ENCODE measurements around the gene ZC3H15.
"Not testable (repeated sequence)": the region's sequence is repeated elsewhere in the genome, so short reads cannot be mapped to it uniquely, and the experiment has no call there.

Gene ZC3H15

DNA sequence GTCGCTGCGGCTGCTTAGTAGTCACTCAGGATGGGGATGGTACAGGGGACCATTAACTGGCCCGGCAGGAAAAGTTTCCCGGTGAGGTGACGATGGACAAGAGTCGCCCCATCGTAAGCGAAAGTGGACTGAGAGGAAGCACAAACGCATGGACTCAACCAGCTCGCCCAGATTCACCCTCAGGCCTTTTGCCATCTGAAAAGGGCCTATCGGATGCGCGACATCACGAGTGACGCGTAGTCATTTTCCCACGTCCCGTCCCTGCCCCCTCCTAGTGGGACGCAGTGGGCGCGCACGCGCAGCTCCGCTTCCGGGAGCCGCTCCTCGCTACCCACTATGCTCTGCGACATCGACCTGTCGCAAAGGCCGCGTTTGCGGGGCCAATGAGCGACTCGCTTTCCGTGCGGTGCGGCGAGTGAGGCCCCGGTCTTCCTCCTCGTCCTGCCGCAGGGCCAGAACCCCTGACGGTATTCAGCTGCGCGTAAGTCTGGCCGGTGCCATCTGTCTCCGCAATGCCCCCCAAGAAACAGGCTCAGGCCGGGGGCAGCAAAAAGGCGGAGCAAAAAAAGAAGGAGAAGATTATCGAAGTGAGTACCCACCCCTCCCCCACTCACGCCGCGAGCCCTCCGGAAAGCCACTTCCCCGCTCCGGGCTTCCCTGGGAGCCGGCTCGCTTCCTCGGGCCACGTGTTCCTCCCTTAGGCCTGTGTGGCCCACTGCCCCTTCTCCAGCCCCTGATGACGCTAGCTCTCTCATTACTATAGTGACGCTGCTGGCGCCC, at the start of gene ZC3H15:
Gene ZC3H15 (plus strand): TSS at position 390 of the 780 bp plus-strand sequence. CDS start 123 bp downstream, at position 513.
- peak; percentile 87 to 95 for DNase-seq

DNA sequence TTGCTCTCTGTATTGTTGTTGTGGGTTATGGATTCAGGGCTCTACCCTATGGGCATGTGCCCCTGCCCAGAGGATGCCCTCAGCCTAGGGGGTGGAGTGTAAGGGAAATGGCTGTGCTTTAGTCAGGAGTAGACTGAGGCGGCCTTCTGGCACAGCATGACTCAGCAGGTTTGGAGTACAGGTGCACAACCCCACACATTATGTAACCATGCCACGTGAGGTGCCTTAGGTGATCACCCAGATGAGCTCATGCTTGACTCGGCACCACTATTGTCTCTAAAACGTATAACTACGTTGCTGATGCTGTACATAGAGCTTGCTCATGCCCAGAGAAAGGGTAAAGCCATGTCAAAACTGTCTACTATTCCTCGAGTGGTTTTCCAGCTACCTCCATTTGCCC, 48.3 kb upstream of the ZC3H15 start:
- no peak for DNase-seq

DNA sequence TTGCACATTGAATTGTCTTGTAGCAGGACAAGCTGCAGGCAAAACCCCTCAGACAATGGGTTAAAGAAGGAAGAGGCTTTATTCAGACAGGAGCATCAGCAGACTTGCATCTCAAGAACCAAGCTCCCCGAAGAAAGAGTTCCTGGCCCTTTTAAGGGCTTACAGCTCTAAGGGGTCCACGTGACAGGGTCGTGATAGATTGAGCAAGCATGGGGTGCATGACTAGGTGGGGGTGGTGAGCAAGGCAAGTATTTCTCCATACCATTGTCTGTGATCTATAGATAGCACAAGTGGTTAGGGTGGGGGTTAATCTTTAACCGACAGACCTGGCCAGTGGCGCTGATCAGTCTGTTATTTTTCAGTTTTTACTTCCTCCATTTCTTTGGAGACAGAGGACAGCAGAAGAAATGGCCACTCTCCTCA, 46.4 kb upstream of the ZC3H15 start:
- DNase-seq: not testable (repeated sequence)

DNA sequence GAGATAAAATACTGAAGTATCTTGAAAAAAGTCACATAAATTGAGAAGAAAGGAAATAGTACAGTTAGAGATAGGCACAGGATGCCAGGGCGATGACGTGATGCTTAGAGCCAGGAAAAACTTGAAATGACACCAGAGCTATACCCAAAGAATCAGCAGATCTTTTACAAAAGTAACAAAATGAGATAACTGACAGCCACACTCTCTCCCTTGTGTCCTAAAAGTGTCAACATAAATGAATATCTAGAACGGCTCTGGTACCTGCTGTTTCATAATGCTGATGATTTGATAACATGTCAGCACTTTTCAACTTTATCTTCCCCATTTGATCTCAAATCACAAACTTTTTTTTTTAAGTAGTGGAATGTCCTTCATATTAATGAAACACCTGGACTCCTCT, 45.6 kb upstream of the ZC3H15 start:
- DNase-seq: no peak

DNA sequence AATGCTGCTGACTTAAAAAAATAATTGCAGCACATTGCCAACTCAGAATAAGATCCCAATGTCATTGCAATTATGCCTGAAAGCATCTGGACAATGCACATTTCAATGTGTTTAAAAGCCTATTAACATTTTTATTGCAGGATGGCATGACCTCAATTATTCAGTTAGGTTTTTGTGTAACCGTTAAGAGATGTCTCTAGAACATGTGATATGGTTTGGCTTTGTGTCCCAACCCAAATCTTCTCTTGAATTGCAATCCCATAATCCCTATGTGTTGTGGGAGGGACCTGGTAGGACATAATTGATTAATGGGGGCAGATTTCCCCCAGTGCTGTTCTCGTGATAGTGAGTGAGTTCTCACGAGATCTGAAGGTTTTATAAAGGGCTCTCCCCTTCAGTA, 43.2 kb upstream of the ZC3H15 start:
- no peak for DNase-seq

DNA sequence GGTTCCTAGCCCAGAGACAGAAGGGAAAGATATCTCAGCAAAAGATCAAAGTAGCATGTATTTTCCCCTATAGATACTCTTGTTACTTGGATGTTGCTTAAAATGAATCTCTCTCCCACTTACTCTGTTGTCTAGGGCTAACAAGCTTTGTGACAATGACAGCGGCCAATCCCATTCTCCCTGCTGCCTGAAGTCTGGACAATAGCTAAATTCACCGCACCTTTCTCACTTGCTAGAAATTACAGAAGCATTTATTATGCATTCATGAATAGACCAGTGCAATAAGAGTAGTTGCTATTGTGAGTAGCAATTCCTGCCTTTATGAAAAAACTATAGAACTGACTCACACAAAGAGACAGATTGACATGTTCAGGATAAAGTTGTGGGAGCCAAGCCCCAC, 42.2 kb upstream of the ZC3H15 start:
- no peak for DNase-seq

DNA sequence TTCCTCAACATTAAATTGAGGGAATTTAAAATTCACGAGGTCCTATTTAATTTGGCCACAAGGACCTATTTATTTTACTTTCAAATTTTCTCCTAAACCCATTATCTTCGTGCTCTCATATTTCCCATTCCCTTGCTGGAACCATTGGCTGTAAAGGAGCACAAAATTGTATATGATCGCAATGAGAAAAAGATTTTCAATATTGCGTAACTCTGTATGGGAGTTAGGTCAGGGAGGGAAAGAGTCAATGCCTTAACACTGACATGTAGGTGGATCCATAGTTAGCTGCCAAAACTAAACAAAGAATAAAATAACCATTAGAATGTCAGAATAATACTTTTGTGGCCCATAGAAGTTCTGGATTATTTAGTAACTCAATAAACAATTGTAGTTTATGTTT, 40.6 kb upstream of the ZC3H15 start:
- no peak for DNase-seq

DNA sequence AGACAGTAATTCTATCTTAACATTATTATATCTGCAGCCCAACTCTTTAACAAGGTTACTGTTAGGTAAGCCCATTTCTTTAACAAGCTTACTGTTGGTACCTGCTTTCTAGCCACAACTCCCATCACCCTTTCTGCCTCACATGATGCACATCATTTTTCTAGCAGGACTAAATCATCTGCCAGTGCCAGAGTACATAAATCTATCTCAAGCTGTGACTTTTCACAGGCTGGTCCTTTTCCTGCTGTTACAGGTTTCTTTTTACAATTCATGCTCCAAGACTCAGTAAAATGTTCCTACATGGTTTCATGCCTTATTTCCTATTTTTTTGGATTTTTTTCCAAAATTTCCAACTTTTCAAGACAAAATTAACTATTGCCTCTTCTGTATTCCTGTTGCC, 30.4 kb upstream of the ZC3H15 start:
- no peak for DNase-seq

DNA sequence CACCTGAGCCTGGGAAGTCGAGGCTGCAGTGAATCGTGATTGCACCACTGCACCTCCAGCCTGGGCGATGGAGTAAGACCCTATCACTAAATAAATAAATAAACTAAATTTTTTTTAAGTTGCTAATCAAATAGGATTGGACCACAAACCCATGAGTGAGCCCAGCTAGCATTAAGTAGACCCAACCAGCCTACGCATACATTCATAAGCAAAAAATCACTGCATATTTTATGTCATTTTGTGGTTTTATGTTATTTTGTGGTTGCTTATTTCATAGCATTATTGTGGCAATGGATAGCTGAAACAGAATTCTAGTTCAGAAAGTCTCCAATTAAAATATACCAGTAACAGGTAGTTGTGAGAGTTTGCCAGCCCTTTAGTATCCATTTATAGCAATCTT, 29.1 kb upstream of the ZC3H15 start:
- DNase-seq: no peak

DNA sequence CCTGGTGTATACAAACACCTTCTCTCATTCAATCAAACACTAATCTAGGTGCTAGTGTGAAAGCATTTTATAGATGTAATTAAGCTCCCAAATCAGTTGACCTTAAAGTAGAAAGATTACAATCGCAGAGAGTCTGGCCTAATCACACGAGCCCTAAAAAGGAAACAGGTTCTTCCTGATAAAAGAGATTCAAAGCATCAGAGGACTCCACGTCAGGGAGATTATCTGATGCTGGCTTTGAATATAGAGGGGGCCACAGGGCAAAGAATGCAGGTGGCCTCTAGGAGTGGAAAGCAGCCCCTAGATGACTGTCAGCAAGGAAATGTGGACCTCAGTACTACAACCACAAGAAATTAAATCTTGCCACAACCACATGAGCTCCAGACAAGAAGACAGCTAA, 28.2 kb upstream of the ZC3H15 start:
- no peak for DNase-seq

DNA sequence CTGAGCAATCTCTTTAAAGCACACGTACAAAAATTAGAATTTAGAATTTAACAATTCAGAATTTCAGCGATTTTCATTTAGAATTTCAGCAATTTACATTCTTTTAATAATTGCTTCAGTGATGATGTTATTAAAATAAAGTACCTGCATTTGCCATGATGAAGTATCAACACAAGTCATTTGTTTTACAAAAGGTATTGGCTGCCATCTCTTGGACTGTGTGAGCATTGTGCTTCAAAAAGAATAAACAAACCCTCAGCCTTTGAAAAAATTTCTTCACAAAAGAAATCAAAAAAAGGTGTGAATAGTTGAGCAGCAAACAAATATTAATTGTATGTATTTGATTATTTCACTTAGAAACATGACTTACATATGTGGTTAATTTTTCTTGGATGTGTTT, 27.1 kb upstream of the ZC3H15 start:
- peak in 1 of 2 donors; percentile 9 for DNase-seq

DNA sequence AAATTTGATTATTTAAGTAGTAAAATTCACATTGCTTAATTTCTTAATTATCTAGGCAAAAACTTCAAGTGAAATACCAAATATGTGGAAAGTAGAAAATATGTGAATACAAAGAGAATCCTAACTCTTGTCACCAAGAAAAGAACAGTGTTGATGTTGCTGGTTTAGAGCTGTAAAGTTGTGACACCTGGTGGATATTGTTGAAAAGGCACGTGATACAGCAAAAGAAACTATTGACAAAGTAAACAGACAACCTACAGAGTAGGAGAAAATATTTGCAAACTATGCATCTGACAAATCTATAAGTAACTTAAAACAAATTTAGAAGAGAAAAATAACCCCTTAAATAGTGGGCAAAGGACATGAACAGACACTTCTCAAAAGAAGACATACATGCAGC, 25.6 kb upstream of the ZC3H15 start:
- DNase-seq: no peak

DNA sequence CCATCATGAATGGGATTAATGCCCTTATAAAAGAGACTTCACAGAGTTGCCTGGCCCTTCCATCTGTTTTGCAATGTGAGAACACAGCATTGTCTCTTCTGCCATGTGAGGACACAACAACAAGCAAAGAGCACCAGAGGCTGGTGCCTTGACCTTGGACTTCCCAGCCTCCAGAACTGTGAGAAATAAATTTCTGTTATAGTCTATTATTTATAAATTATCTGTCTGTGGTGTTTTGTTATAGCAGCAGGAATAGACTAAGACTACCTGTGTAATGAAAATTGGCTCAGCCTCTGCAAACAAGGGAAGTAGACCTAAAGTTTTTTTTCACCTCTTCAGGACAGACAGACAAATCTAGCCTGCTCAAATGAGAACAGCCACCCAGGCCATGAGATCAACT, 19.3 kb upstream of the ZC3H15 start:
- no peak for DNase-seq

DNA sequence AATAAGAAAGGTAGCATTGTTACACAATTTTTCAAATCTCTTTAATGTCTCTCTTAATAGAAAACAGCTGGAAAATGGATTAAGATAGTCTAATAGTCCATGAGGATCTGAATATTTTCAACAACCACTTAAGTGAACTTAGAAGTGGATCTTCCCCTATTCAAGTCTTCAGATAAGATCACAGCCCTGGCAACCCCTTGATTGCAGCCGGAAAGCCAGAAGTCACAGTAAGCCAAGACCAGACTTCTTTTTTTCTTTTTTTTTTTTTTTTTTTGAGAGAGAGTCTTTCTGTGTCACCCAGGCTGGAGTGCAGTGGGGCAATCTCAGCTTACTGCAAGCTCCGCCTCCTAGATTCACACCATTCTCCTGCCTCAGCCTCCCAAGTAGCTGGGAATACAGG, 18.6 kb upstream of the ZC3H15 start:
- no peak for DNase-seq

DNA sequence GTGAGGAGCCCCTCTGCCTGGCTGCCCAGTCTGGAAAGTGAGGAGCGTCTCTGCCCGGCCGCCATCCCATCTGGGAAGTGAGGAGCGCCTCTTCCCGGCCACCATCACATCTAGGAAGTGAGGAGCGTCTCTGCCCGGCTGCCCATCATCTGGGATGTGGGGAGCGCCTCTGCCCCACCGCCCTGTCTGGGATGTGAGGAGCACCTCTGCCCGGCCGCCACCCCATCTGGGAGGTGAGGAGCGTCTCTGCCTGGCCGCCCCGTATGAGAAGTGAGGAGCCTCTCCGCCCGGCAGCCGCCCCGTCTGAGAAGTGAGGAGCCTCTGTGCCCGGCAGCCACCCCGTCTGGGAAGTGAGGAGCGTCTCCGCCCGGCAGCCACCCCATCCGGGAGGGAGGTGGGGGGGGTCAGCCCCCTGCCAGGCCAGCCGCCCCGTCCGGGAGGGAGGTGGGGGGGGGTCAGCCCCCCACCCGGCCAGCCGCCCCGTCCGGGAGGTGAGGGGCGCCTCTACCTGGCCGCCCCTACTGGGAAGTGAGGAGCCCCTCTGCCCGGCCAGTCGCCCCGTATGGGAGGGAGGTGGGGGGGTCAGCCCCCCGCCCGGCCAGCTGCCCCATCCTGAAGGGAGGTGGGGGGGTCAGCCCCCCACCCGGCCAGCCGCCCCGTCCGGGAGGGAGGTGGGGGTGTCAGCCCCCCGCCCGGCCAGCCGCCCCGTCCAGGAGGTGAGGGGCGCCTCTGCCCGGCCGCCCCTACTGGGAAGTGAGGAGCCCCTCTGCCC, 13.2 kb upstream of the ZC3H15 start:
- not testable (repeated sequence) for DNase-seq

DNA sequence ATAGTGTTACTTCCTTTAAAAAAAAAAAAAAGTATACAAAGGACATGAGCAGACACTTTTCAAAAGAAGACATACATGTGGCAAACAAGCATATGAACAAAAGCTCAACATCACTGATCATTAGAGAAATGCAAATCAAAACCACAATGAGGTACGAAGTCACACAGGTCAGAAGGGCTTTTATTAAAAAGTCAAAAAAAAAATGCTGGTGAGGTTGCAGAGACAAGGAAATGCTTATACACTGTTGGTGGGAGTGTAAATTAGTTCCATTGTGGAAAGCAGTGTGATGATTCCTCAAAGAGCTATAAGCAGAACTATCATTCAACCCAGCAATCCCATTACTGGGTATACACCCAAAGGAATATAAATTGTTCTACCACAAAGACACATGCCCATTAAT, 11.8 kb upstream of the ZC3H15 start:
- DNase-seq: not testable (repeated sequence)

DNA sequence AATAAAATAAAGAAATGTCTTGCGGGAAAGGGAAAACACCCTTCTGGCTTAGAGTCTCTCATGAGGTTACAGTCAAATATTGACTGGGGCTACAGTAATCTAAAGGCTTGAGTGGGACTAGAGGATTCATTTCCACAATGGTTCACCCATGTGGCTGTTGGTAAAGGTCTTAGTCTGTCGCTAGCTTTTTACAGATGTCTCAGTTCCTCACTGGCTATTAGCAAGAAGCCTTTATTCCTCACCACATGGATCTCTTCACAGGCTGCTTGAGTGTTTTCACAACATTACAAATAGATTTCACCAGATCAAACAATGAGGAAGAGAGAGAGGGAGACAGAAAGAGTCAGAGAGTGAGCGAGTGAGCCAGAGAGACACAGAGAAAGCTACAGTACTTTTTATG, 8.3 kb upstream of the ZC3H15 start:
- no peak for DNase-seq

DNA sequence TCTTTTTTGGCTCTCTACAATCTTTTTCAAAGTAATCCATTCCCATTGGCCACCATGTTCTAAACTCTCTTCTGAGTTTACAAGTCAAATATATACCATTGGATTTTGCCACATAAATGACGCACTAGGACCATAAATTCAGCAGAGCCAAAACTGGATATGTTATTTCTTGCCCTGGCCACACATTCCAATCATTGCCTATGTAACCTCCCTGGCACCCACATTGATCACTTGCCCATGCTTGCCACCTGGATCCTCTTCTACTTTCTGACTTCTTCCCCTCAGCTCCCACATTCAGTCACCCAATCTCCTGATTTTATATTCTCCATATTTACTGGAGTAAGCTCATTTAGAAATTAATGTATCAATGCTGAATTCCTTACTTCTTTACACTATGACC, 5.1 kb upstream of the ZC3H15 start:
- DNase-seq: no peak

DNA sequence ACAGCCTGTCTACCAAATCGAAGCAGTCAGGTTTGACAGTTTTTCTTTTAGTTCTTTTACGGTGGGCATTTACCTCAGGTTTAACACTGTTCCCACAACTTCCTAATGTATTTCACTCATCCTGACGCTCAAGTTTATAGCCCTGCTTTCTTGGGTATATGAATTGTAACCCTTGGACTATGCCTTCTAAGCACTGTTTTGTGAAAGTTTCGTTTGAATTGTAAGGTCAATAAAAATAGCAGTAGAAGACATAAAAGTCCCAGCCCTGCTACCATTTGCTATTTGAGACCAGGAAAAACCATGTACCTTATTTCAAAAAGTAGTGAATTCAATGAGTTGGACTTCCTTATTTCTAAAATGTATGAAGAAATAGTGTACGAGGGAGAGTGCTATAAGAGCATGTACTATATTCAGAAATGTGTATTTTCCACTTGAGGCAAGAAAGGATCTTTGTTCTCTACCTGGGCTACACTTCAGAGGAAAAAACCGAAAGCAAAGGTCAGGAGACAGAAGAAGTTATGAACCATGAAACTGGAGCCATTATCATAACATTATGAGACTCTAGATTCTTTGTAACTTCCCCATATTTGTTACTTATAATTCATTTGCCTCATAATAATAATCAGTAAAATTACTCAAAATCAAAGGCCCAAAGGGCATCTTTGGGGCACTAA, 1.9 kb upstream of the ZC3H15 start:
- DNase-seq: no peak

DNA sequence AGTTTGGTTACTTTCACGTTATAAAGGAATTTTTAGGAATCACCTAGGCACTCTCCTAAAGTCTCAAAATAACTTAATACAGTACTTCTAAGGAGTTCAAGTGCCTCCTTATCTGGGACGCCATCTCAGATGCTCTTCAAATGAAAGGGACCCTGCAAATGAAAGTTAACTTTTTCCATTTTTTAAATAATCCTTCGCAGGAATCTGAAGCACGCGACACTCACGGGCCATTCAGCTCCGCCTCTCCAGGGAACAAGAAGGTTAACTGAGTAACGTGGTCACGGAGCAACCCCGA, 537 bp upstream of the ZC3H15 start:
- no peak for DNase-seq

DNA sequence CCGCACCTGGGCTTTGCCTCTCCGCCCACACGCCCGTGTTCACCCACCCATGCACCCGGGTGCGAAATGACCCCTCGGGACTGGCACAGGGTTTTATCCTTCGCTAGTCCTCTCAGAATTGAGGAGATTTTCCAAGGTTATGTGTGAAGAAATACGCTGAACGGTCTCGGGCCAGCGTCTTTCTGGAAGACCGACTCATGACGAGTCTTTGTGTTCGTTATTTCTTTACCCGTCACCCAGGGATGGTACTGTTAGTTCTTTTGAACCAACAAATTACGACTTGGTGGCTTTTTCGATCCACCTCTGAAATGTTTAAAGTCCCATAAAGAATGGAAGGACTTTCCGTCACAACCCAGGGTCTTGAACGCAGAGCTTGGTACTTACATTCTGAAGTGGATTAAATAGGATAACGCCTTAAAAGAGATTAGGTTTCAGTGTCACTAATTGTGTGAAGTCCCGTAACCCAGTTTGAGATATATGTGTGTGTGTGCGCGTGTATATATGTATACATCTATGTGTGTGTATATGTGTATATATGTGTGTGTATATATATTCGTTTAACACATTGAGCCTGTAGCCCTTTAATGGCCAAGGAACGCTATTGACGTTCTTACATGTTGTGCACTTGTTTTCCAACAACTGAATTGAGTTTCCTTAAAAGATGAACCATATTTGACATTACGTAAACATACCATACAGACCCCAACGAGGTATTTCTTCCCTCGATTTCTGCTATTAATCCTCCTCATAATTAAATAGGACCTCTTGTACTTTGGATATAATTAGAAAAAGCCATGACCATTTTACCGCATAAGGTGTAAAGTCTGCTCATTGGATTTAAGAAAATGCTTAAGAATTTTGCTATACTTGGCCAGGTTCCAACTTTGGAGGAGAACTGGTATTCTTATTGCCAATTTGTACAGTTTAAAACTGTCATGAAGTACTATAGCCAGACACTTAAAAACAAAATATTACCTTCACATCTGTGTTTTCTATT, 889 bp downstream of the ZC3H15 start:
- no peak for DNase-seq

DNA sequence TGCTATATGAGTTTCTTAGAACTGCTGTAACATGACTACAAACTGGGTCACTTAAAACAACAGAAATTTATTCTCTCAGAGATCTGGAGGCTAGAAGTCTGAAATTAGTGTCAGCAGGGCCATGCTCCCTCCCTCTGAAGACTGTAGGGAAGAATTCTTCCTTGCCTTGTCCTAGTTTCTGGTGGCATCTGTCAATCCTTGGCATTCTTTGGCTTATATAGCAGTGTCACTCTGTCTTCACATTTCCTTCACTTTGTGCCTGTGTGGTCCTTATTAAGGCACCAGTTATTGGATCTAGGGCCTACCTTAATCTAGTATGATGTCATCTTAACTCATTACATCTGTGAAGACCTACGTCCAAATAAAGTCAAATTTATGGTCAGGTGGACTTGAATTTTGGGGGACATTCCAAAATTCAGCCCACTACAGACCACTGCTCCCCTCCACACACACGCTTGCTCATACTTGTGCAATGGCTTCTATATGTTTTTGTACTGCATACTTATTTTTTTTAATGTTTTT, 7.6 kb downstream of the ZC3H15 start:
- DNase-seq: no peak

Data from hippocampal formation (tissue), 2 donors.